Common myeloid progenitor, CD34-positive (primary cell): ENCODE measurements around the gene CPNE4.

Source experiments
- CTCF ChIA-PET: fragments of 350-600 bp; sonication (Branson Sonifier 250); formaldehyde crosslinking; loops from one replicate; lab custom pipeline; 2021; ENCODE audit warnings: antibody characterized with exemption; lab: Charles Lee
- POLR2A ChIA-PET: fragments of 350-600 bp; sonication (Branson Sonifier 250); formaldehyde crosslinking; loops from one replicate; lab custom pipeline; 2021; ENCODE audit warnings: antibody characterized with exemption; lab: Charles Lee
- DNase-seq, 3 donors: peaks; one replicate each; pipeline versions ENCODE4 v3.0.0 to v3.0.0-alpha.2; 2013
- H3K27ac ChIP-seq, 2 experiments: 1 replicate in 1 of 2; 2 replicates in 1 of 2; pipeline ENCODE4 v1.7.0; 2013; ENCODE audit warnings: inconsistent platforms in 2 of 2, low read length in 2 of 2, mild to moderate bottlenecking in 2 of 2, low read depth in 1 of 2, moderate library complexity in 1 of 2; ENCODE audit not compliant: severe bottlenecking in 2 of 2, insufficient read depth in 1 of 2, poor library complexity in 1 of 2
- H3K27me3 ChIP-seq, 5 experiments: replicated peaks in 2 of 5; 1 replicate in 3 of 5; 2 replicates in 2 of 5; pipeline versions ENCODE4 v1.6.1 to v1.7.0; 2013; ENCODE audit warnings: low read length in 4 of 5, mild to moderate bottlenecking in 2 of 5, moderate library complexity in 2 of 5, inconsistent platforms in 1 of 5; ENCODE audit not compliant: insufficient read depth in 5 of 5, control insufficient read depth in 4 of 5
- H3K36me3 ChIP-seq, 4 experiments: 1 replicate in 2 of 4; 2 replicates in 2 of 4; pipeline versions ENCODE4 v1.6.1 to v1.7.0; 2013; ENCODE audit warnings: low read length in 3 of 4, control low read depth in 1 of 4, mild to moderate bottlenecking in 1 of 4; ENCODE audit not compliant: control insufficient read depth in 4 of 4, insufficient read depth in 4 of 4
- H3K4me1 ChIP-seq, 4 experiments: 1 replicate in 3 of 4; 2 replicates in 1 of 4; pipeline versions ENCODE4 v1.6.1 to v1.7.1; 2013; ENCODE audit warnings: low read length in 3 of 4, mild to moderate bottlenecking in 3 of 4, control low read depth in 1 of 4, inconsistent platforms in 1 of 4, moderate library complexity in 1 of 4; ENCODE audit not compliant: control insufficient read depth in 4 of 4, insufficient read depth in 4 of 4; ENCODE audit errors: control extremely low read depth in 1 of 4
- H3K4me3 ChIP-seq, 7 experiments: 1 replicate in 4 of 7; 2 replicates in 3 of 7; pipeline versions ENCODE4 v1.5.1 to v1.7.0; 2013; ENCODE audit warnings: mild to moderate bottlenecking in 7 of 7, low read length in 6 of 7, moderate library complexity in 6 of 7, inconsistent platforms in 2 of 7, low read depth in 2 of 7, control low read depth in 1 of 7; ENCODE audit not compliant: insufficient read depth in 4 of 7, control insufficient read depth in 1 of 7; ENCODE audit errors: extremely low read depth in 1 of 7
- H3K9me3 ChIP-seq, 5 experiments: 1 replicate in 4 of 5; 2 replicates in 1 of 5; pipeline versions ENCODE4 v1.6.1 to v1.7.1; 2013; ENCODE audit warnings: low read length in 4 of 5, mild to moderate bottlenecking in 2 of 5, inconsistent platforms in 1 of 5, low read depth in 1 of 5, moderate library complexity in 1 of 5; ENCODE audit not compliant: control insufficient read depth in 4 of 5, insufficient read depth in 2 of 5; ENCODE audit errors: control extremely low read depth in 1 of 5
- WGBS: methylation state at CpG from one replicate; pipeline ENCODE4 v1.1.5; 2013; ENCODE audit not compliant: insufficient coverage; 5-methylcytosine and 5-hydroxymethylcytosine counted together

Gene CPNE4

GRCh38 chr3:131605916-131606315 lies 428.9 kb downstream of the CPNE4 start:
- peak in 2 of 3 donors; percentile 18 to 24 for DNase-seq
- no peak overlapping the region for H3K27ac ChIP-seq
- WGBS, result 0% methylated on average over 2 of the region's 2 CpGs
- ChIA-PET POLR2A (no interaction called here), CTCF (no interaction called here)
- no peaks in the 10 kb centered on the region for H3K9me3 ChIP-seq
- H3K27me3 ChIP-seq, result peaks cover 0 to 5% (median 4%) of the 10 kb centered on the region in 5 experiments
- H3K4me3 ChIP-seq, result no peak overlapping the region
- no peaks in the 10 kb centered on the region for H3K36me3 ChIP-seq
- peaks cover 0 to 9% (median 0%) of the 10 kb centered on the region in 4 experiments for H3K4me1 ChIP-seq

- DNase-seq, result peak in 2 of 3 donors; percentile 3 to 6
- H3K9me3 ChIP-seq, result no peaks in the 10 kb centered on the region
- no peak overlapping the region for H3K4me3 ChIP-seq
- ChIA-PET CTCF (no interaction called here), POLR2A (no interaction called here)
- H3K27me3 ChIP-seq, result peaks cover 0 to 3% (median 0%) of the 10 kb centered on the region in 5 experiments
- no peak overlapping the region for H3K27ac ChIP-seq
- H3K4me1 ChIP-seq, result peaks cover 0 to 9% (median 0%) of the 10 kb centered on the region in 4 experiments
- H3K36me3 ChIP-seq, result no peaks in the 10 kb centered on the region
Observed at GRCh38 chr3:131602011-131602779, 432.6 kb downstream of the CPNE4 start.

GRCh38 chr3:131597816-131598215 lies 437.0 kb downstream of the CPNE4 start:
- CTCF ChIA-PET, result interaction anchor here (0.8 kb wide), 1 partner anchor 10 kb away, joined by 3 read pairs; no protein-coding TSS in a partner anchor
- no peaks in the 10 kb centered on the region for H3K4me1 ChIP-seq
- POLR2A ChIA-PET, result no interaction called here
- H3K9me3 ChIP-seq, result no peaks in the 10 kb centered on the region
- no peak for DNase-seq
- H3K4me3 ChIP-seq, result no peak overlapping the region
- H3K27ac ChIP-seq, result no peak overlapping the region
- H3K27me3 ChIP-seq, result peaks cover 0 to 3% (median 0%) of the 10 kb centered on the region in 5 experiments
- H3K36me3 ChIP-seq, result no peaks in the 10 kb centered on the region
- no CpG with 5 or more reads among the region's 1 CpG for WGBS

GRCh38 chr3:131596884-131597283 lies 437.9 kb downstream of the CPNE4 start:
- POLR2A ChIA-PET, result no interaction called here

GRCh38 chr3:131591394-131592014 lies 443.3 kb downstream of the CPNE4 start:
- no peak overlapping the region for H3K4me3 ChIP-seq
- ChIA-PET POLR2A (no interaction called here), CTCF (no interaction called here)
- no peaks in the 10 kb centered on the region for H3K9me3 ChIP-seq
- no peaks in the 10 kb centered on the region for H3K4me1 ChIP-seq
- no peak overlapping the region for H3K27ac ChIP-seq
- no peak for DNase-seq
- no CpG with 5 or more reads among the region's 1 CpG for WGBS
- no peaks in the 10 kb centered on the region for H3K36me3 ChIP-seq
- H3K27me3 ChIP-seq, result no peaks in the 10 kb centered on the region

More at GRCh38 chr3:131596884-131597283, 437.9 kb downstream of the CPNE4 start:
- no peaks in the 10 kb centered on the region for H3K9me3 ChIP-seq
- no peaks in the 10 kb centered on the region for H3K4me1 ChIP-seq
- H3K36me3 ChIP-seq, result no peaks in the 10 kb centered on the region
- no peak overlapping the region for H3K27ac ChIP-seq
- CTCF ChIA-PET, result no interaction called here
- no peak for DNase-seq
- WGBS, result 100% methylated on average over 1 of the region's 1 CpG
- no peak overlapping the region for H3K4me3 ChIP-seq
- peaks cover 0 to 3% (median 0%) of the 10 kb centered on the region in 5 experiments for H3K27me3 ChIP-seq

- no peaks in the 10 kb centered on the region for H3K4me1 ChIP-seq
- CTCF ChIA-PET, result no interaction called here
- POLR2A ChIA-PET, result no interaction called here
Observed at GRCh38 chr3:131586277-131586676, 448.5 kb downstream of the CPNE4 start.

GRCh38 chr3:131582438-131582837 lies 452.4 kb downstream of the CPNE4 start:
- no peak overlapping the region for H3K4me3 ChIP-seq
- ChIA-PET CTCF (no interaction called here), POLR2A (no interaction called here)
- no peaks in the 10 kb centered on the region for H3K36me3 ChIP-seq
- H3K27ac ChIP-seq, result no peak overlapping the region
- peaks cover 0 to 1% (median 0%) of the 10 kb centered on the region in 5 experiments for H3K9me3 ChIP-seq
- no peaks in the 10 kb centered on the region for H3K27me3 ChIP-seq
- peaks cover 0 to 12% (median 1%) of the 10 kb centered on the region in 4 experiments for H3K4me1 ChIP-seq
- no peak for DNase-seq
- 92% methylated on average over 1 of the region's 1 CpG for WGBS

More at GRCh38 chr3:131586277-131586676, 448.5 kb downstream of the CPNE4 start:
- H3K36me3 ChIP-seq, result no peaks in the 10 kb centered on the region
- H3K4me3 ChIP-seq, result no peak overlapping the region
- H3K9me3 ChIP-seq, result peaks cover 0 to 1% (median 0%) of the 10 kb centered on the region in 5 experiments
- H3K27ac ChIP-seq, result no peak overlapping the region
- H3K27me3 ChIP-seq, result no peaks in the 10 kb centered on the region
- DNase-seq, result no peak
